Measurements from ENCODE around the gene PLIN1.

GRCh38 chr15:89669309-89669865, 9.8 kb downstream of the PLIN1 start:
- no peak for TF ChIP-seq BHLHE40 (IDR thresholded peaks at IDR 0.05; ENCODE audit: borderline replicate concordance)
- TF ChIP-seq FOXA1 (IDR thresholded peaks at IDR 0.05), result no peak
- TF ChIP-seq ELF4 (IDR thresholded peaks at IDR 0.05), result no peak
- no peak for TF ChIP-seq TARDBP (IDR thresholded peaks at IDR 0.05)
- no peak for TF ChIP-seq NFRKB (IDR thresholded peaks at IDR 0.05)
- TF ChIP-seq ARNT (IDR thresholded peaks at IDR 0.05), result no peak
- TF ChIP-seq ZNF384 (IDR thresholded peaks at IDR 0.05), result no peak
- TF ChIP-seq PKNOX1 (IDR thresholded peaks at IDR 0.05), result no peak
- TF ChIP-seq L3MBTL2 (conservative IDR thresholded peaks at IDR 0.05), result no peak
- no peak for TF ChIP-seq SP1 (IDR thresholded peaks at IDR 0.05)
- no peak for TF ChIP-seq CTBP1 (IDR thresholded peaks at IDR 0.05; ENCODE audit: borderline replicate concordance)
- no peak for TF ChIP-seq LEF1 (IDR thresholded peaks at IDR 0.05; ENCODE audit: borderline replicate concordance)
- no peak for TF ChIP-seq HDGF (IDR thresholded peaks at IDR 0.05; ENCODE audit: borderline replicate concordance)

All from HEK293T (cell line).